Mucosa of descending colon (tissue), 3 donors: ENCODE results near the gene WDR1. TPM values are rescaled to one million over a fixed set of nuclear protein-coding genes. Genes with fewer than 3 reads are reported as not detected.

Experiments
- ATAC-seq: fragments of 200-7000 bp; cut with Tn5 transposase; one replicate; pipeline ENCODE4 v1.9.1; 2020; ENCODE audit warnings: mild to moderate bottlenecking, moderate library complexity
- DNase-seq, 3 donors: peaks; one replicate each; pipeline ENCODE4 v3.0.0-alpha.2; 2020
- H3K36me3 ChIP-seq: fragments of 200-600 bp; one replicate; pipeline ENCODE4 v1.8.0; 2021; ENCODE audit warnings: low read depth, mild to moderate bottlenecking
- H3K4me1 ChIP-seq: fragments of 200-600 bp; one replicate; pipeline ENCODE4 v1.8.0; 2021; ENCODE audit warnings: low read depth, mild to moderate bottlenecking
- H3K4me3 ChIP-seq: fragments of 200-600 bp; one replicate; pipeline ENCODE4 v1.8.0; 2021; ENCODE audit warnings: mild to moderate bottlenecking
- H3K9me3 ChIP-seq: fragments of 200-600 bp; one replicate; pipeline ENCODE4 v1.8.0; 2021; ENCODE audit warnings: mild to moderate bottlenecking
- CTCF ChIP-seq: fragments of 200-600 bp; IDR thresholded peaks from one replicate; pipeline ENCODE4 v1.8.0; 2022; ENCODE audit warnings: antibody characterized with exemption, mild to moderate bottlenecking
- intact Hi-C, 2 donors: fragments of 100-400 bp; cut with DNase I in 1 of 2; cut with micrococcal nuclease in 1 of 2; formaldehyde crosslinking; loops; one replicate each; pipeline versions ENCODE4 v1.11.0 to v1.11.1; 2022; cut with DNase I, micrococcal nuclease
- total RNA-seq, 3 donors: library from RNA; stranded (reverse); fragmentation: NEBNext Ultra II Directional in 2 of 3; extraction: Animal tissue kit (Norgen Biotek cat#: 25700) in 2 of 3; gene quantifications; one replicate each; pipeline versions ENCODE4 v1.2.1 to v1.2.4, GENCODE V29; 2021 to 2023
- donor health status: DM: no; HTN: no; CAD: no; lungs with moderate emphysema.
- donor health status: DM: no; HTN: no; CAD: no.
- donor health status: DM: no; HTN: yes; CAD: no.

WDR1 gene
- total RNA-seq, 3 donors from 2014 or later: 366 to 467 (median 380) TPM

GRCh38 chr4:10140866-10141759 lies 24.5 kb upstream of the WDR1 start:
- no peak for ATAC-seq
- Histone ChIP-seq H3K9me3 (no peaks in the 10 kb centered on the region), H3K4me1 (peaks cover 6% of the 10 kb centered on the region), H3K4me3 (no peak overlapping the region), H3K36me3 (no peaks in the 10 kb centered on the region)
- no peak for DNase-seq
- intact Hi-C loops: no loop called here
- no peak for TF ChIP-seq CTCF

GRCh38 chr4:10139518-10139917 lies 22.9 kb upstream of the WDR1 start:
- TF ChIP-seq CTCF: no peak
- ATAC-seq (no peak), DNase-seq (no peak)
- Histone ChIP-seq H3K36me3 (no peaks in the 10 kb centered on the region), H3K4me3 (no peak overlapping the region), H3K9me3 (no peaks in the 10 kb centered on the region), H3K4me1 (peaks cover 6% of the 10 kb centered on the region)
- intact Hi-C loops: no loop called here

- H3K9me3 ChIP-seq: no peaks in the 10 kb centered on the region
- ATAC-seq (no peak), DNase-seq (no peak)
- no peaks in the 10 kb centered on the region for H3K36me3 ChIP-seq
- intact Hi-C loops: no loop called here
- H3K4me1 ChIP-seq: no peaks in the 10 kb centered on the region
- no peak for TF ChIP-seq CTCF
- no peak overlapping the region for H3K4me3 ChIP-seq
These were observed 18.7 kb upstream of the WDR1 start for GRCh38 chr4:10135260-10135659.

GRCh38 chr4:10134141-10134540 lies 17.5 kb upstream of the WDR1 start:
- no peaks in the 10 kb centered on the region for H3K36me3 ChIP-seq
- no peak for TF ChIP-seq CTCF
- ATAC-seq (no peak), DNase-seq (no peak)
- H3K9me3 ChIP-seq: no peaks in the 10 kb centered on the region
- H3K4me1 ChIP-seq: no peaks in the 10 kb centered on the region
- intact Hi-C loops: no loop called here
- no peak overlapping the region for H3K4me3 ChIP-seq

- ATAC-seq (no peak), DNase-seq (no peak)
- intact Hi-C loops: no loop called here
- Histone ChIP-seq H3K36me3 (no peaks in the 10 kb centered on the region), H3K4me1 (no peaks in the 10 kb centered on the region), H3K9me3 (no peaks in the 10 kb centered on the region), H3K4me3 (no peak overlapping the region)
- no peak for TF ChIP-seq CTCF
These were observed 14.6 kb upstream of the WDR1 start for GRCh38 chr4:10131202-10131601.
